Retinal pigment epithelial cell (primary cell): Measurements from ENCODE around the gene APC.
"Not testable (repeated sequence)": the region's sequence is repeated elsewhere in the genome, so short reads cannot be mapped to it uniquely, and the experiment has no call there.

ENCODE experiments used
- DNase-seq: peaks from one replicate; pipeline ENCODE4 v3.0.0-alpha.2; 2010; ENCODE audit warnings: low read depth
- H3K4me3 ChIP-seq: 2 replicates; pipeline ENCODE4 v1.5.1; 2011; ENCODE audit warnings: mild to moderate bottlenecking, low read length, control low read depth, moderate library complexity
- CTCF ChIP-seq: conservative IDR thresholded peaks from 2 replicates; pipeline ENCODE4 v1.5.1; 2011; ENCODE audit warnings: low read depth, low read length, control low read depth, inconsistent platforms

Gene APC

GRCh38 chr5:112846556-112846955 lies 108.9 kb downstream of the APC start:
- no peak for TF ChIP-seq CTCF
- no peak for DNase-seq
- no peak overlapping the region for H3K4me3 ChIP-seq

GRCh38 chr5:112847306-112847705 lies 109.6 kb downstream of the APC start:
- TF ChIP-seq CTCF, result no peak
- no peak overlapping the region for H3K4me3 ChIP-seq
- DNase-seq, result no peak

- DNase-seq, result peak; percentile 37
- no peak overlapping the region for H3K4me3 ChIP-seq
- TF ChIP-seq CTCF, result peak; percentile 71
Observed at GRCh38 chr5:112848116-112848811, 110.6 kb downstream of the APC start.

GRCh38 chr5:112849912-112850311 lies 112.2 kb downstream of the APC start:
- no peak overlapping the region for H3K4me3 ChIP-seq
- TF ChIP-seq CTCF, result no peak
- DNase-seq, result no peak

GRCh38 chr5:112854651-112855050 lies 117.0 kb downstream of the APC start:
- DNase-seq, result no peak
- H3K4me3 ChIP-seq, result no peak overlapping the region
- no peak for TF ChIP-seq CTCF

- no peak for DNase-seq
- no peak overlapping the region for H3K4me3 ChIP-seq
- no peak for TF ChIP-seq CTCF
Observed at GRCh38 chr5:112857866-112858265, 120.2 kb downstream of the APC start.

GRCh38 chr5:112860571-112860928 lies 122.9 kb downstream of the APC start:
- peak overlapping the region; percentile 99 for H3K4me3 ChIP-seq
- DNase-seq, result not testable (repeated sequence)
